Activated naive CD8-positive, alpha-beta T cell (primary cell): Measurements from ENCODE around the gene ZSCAN10.

Experiments used
- H3K27ac Mint-ChIP-seq: one replicate; pipeline ENCODE4 v1.8.0; 2021; ENCODE audit warnings: mixed read lengths
- H3K27me3 Mint-ChIP-seq: one replicate; pipeline ENCODE4 v1.8.0; 2021; ENCODE audit warnings: mixed read lengths
- H3K36me3 Mint-ChIP-seq: one replicate; pipeline ENCODE4 v1.8.0; 2021; ENCODE audit warnings: mixed read lengths
- H3K4me1 Mint-ChIP-seq: one replicate; pipeline ENCODE4 v1.8.0; 2021; ENCODE audit warnings: low read depth, mixed read lengths
- H3K4me3 Mint-ChIP-seq: one replicate; pipeline ENCODE4 v1.8.0; 2021; ENCODE audit warnings: mild to moderate bottlenecking, mixed read lengths
- H3K9me3 Mint-ChIP-seq: one replicate; pipeline ENCODE4 v1.8.0; 2021; ENCODE audit warnings: low read depth, mixed read lengths

The ZSCAN10 gene

GRCh38 chr16:3101018-3101840 is 2.1 kb upstream of the ZSCAN10 start:
- H3K36me3 Mint-ChIP-seq: no peaks in the 10 kb centered on the region
- H3K27ac Mint-ChIP-seq: peak overlapping the region; percentile 84
- no peaks in the 10 kb centered on the region for H3K27me3 Mint-ChIP-seq
- H3K4me3 Mint-ChIP-seq: peak overlapping the region; percentile 82
- H3K9me3 Mint-ChIP-seq: no peaks in the 10 kb centered on the region
- H3K4me1 Mint-ChIP-seq: peaks cover 48% of the 10 kb centered on the region

- Mint-ChIP-seq H3K4me3 (peak overlapping the region; percentile 65), H3K27me3 (no peaks in the 10 kb centered on the region)
Measured at GRCh38 chr16:3099732-3100499, 822 bp upstream of the ZSCAN10 start.

GRCh38 chr16:3099395-3099731 is 269 bp upstream of the ZSCAN10 start:
- Mint-ChIP-seq H3K36me3 (no peaks in the 10 kb centered on the region), H3K27me3 (no peaks in the 10 kb centered on the region), H3K4me3 (no peak overlapping the region), H3K4me1 (peaks cover 51% of the 10 kb centered on the region), H3K9me3 (no peaks in the 10 kb centered on the region), H3K27ac (no peak overlapping the region)

More at GRCh38 chr16:3099732-3100499, 822 bp upstream of the ZSCAN10 start:
- H3K27ac Mint-ChIP-seq: peak overlapping the region; percentile 51
- H3K36me3 Mint-ChIP-seq: no peaks in the 10 kb centered on the region
- H3K9me3 Mint-ChIP-seq: no peaks in the 10 kb centered on the region
- H3K4me1 Mint-ChIP-seq: peaks cover 48% of the 10 kb centered on the region

- peaks cover 45% of the 10 kb centered on the region for H3K4me1 Mint-ChIP-seq
- H3K9me3 Mint-ChIP-seq: no peaks in the 10 kb centered on the region
- H3K27ac Mint-ChIP-seq: no peak overlapping the region
- no peak overlapping the region for H3K4me3 Mint-ChIP-seq
- H3K36me3 Mint-ChIP-seq: no peaks in the 10 kb centered on the region
- no peaks in the 10 kb centered on the region for H3K27me3 Mint-ChIP-seq
Measured at GRCh38 chr16:3097266-3097665, 1.8 kb downstream of the ZSCAN10 start.

- H3K27ac Mint-ChIP-seq: peak overlapping the region; percentile 2
- H3K4me3 Mint-ChIP-seq: no peak overlapping the region
- no peaks in the 10 kb centered on the region for H3K9me3 Mint-ChIP-seq
- H3K27me3 Mint-ChIP-seq: no peaks in the 10 kb centered on the region
- H3K36me3 Mint-ChIP-seq: no peaks in the 10 kb centered on the region
- peaks cover 39% of the 10 kb centered on the region for H3K4me1 Mint-ChIP-seq
Measured at GRCh38 chr16:3096362-3096761, 2.7 kb downstream of the ZSCAN10 start.

- no peaks in the 10 kb centered on the region for H3K9me3 Mint-ChIP-seq
- H3K4me1 Mint-ChIP-seq: peaks cover 39% of the 10 kb centered on the region
- no peak overlapping the region for H3K27ac Mint-ChIP-seq
- no peak overlapping the region for H3K4me3 Mint-ChIP-seq
- H3K36me3 Mint-ChIP-seq: no peaks in the 10 kb centered on the region
- no peaks in the 10 kb centered on the region for H3K27me3 Mint-ChIP-seq
Measured at GRCh38 chr16:3095869-3096268, 3.2 kb downstream of the ZSCAN10 start.

GRCh38 chr16:3094289-3095027 is 4.6 kb downstream of the ZSCAN10 start:
- peak overlapping the region; percentile 50 for H3K27ac Mint-ChIP-seq
- peaks cover 32% of the 10 kb centered on the region for H3K4me1 Mint-ChIP-seq
- H3K27me3 Mint-ChIP-seq: no peaks in the 10 kb centered on the region
- no peak overlapping the region for H3K4me3 Mint-ChIP-seq
- no peaks in the 10 kb centered on the region for H3K36me3 Mint-ChIP-seq
- no peaks in the 10 kb centered on the region for H3K9me3 Mint-ChIP-seq

GRCh38 chr16:3092501-3092941 is 6.6 kb downstream of the ZSCAN10 start:
- no peaks in the 10 kb centered on the region for H3K9me3 Mint-ChIP-seq
- H3K27ac Mint-ChIP-seq: no peak overlapping the region
- peaks cover 34% of the 10 kb centered on the region for H3K4me1 Mint-ChIP-seq
- no peak overlapping the region for H3K4me3 Mint-ChIP-seq
- H3K36me3 Mint-ChIP-seq: no peaks in the 10 kb centered on the region
- no peaks in the 10 kb centered on the region for H3K27me3 Mint-ChIP-seq

GRCh38 chr16:3091551-3091950 is 7.5 kb downstream of the ZSCAN10 start:
- Mint-ChIP-seq H3K27me3 (no peaks in the 10 kb centered on the region), H3K4me3 (no peak overlapping the region), H3K27ac (peak overlapping the region; percentile 50), H3K9me3 (no peaks in the 10 kb centered on the region), H3K4me1 (peaks cover 37% of the 10 kb centered on the region), H3K36me3 (no peaks in the 10 kb centered on the region)

- Mint-ChIP-seq H3K9me3 (no peaks in the 10 kb centered on the region), H3K27ac (no peak overlapping the region)
Measured at GRCh38 chr16:3089717-3090592, 9.1 kb downstream of the ZSCAN10 start.

GRCh38 chr16:3088925-3089716 is 10.0 kb downstream of the ZSCAN10 start:
- no peaks in the 10 kb centered on the region for H3K27me3 Mint-ChIP-seq
- no peak overlapping the region for H3K27ac Mint-ChIP-seq
- peaks cover 34% of the 10 kb centered on the region for H3K4me1 Mint-ChIP-seq
- H3K4me3 Mint-ChIP-seq: no peak overlapping the region
- H3K36me3 Mint-ChIP-seq: no peaks in the 10 kb centered on the region
- no peaks in the 10 kb centered on the region for H3K9me3 Mint-ChIP-seq

More at GRCh38 chr16:3089717-3090592, 9.1 kb downstream of the ZSCAN10 start:
- Mint-ChIP-seq H3K27me3 (no peaks in the 10 kb centered on the region), H3K36me3 (no peaks in the 10 kb centered on the region), H3K4me3 (no peak overlapping the region), H3K4me1 (peaks cover 36% of the 10 kb centered on the region)

GRCh38 chr16:3088450-3088849 is 10.6 kb downstream of the ZSCAN10 start:
- Mint-ChIP-seq H3K27me3 (no peaks in the 10 kb centered on the region), H3K4me1 (peaks cover 36% of the 10 kb centered on the region), H3K9me3 (no peaks in the 10 kb centered on the region), H3K4me3 (no peak overlapping the region), H3K36me3 (no peaks in the 10 kb centered on the region), H3K27ac (no peak overlapping the region)

- H3K27ac Mint-ChIP-seq: no peak overlapping the region
- no peak overlapping the region for H3K4me3 Mint-ChIP-seq
- no peaks in the 10 kb centered on the region for H3K27me3 Mint-ChIP-seq
- no peaks in the 10 kb centered on the region for H3K9me3 Mint-ChIP-seq
- peaks cover 34% of the 10 kb centered on the region for H3K4me1 Mint-ChIP-seq
- H3K36me3 Mint-ChIP-seq: no peaks in the 10 kb centered on the region
Measured at GRCh38 chr16:3087243-3088235, 11.6 kb downstream of the ZSCAN10 start.
